Endothelial cell of hepatic sinusoid (primary cell): Measurements from ENCODE around the gene TAF4.
"Not testable (repeated sequence)": the region's sequence is repeated elsewhere in the genome, so short reads cannot be mapped to it uniquely, and the experiment has no call there.

Experiments used
- in situ Hi-C: cut with HindIII; loops from 2 replicates; pipeline ENCODE4 v1.10.0; 2017; ENCODE audit warnings: low sequenced_read_pairs

Gene TAF4

GRCh38 chr20:62059401-62059800 lies 6.3 kb downstream of the TAF4 start:
- in situ Hi-C loops: no loop called here

GRCh38 chr20:62058941-62059340 lies 6.7 kb downstream of the TAF4 start:
- in situ Hi-C loops: no loop called here

- in situ Hi-C loops: no loop called here
These were observed 8.7 kb downstream of the TAF4 start for GRCh38 chr20:62056975-62057374.

- in situ Hi-C loops: no loop called here
These were observed 9.3 kb downstream of the TAF4 start for GRCh38 chr20:62056377-62056776.

- in situ Hi-C loops: not testable (repeated sequence)
These were observed 9.9 kb downstream of the TAF4 start for GRCh38 chr20:62055862-62056115.

GRCh38 chr20:62055106-62055861 lies 10.4 kb downstream of the TAF4 start:
- in situ Hi-C loops: no loop called here

- in situ Hi-C loops: no loop called here
These were observed 11.2 kb downstream of the TAF4 start for GRCh38 chr20:62054451-62054953.

- in situ Hi-C loops: no loop called here
These were observed 12.1 kb downstream of the TAF4 start for GRCh38 chr20:62053465-62054196.

- in situ Hi-C loops: no loop called here
These were observed 12.7 kb downstream of the TAF4 start for GRCh38 chr20:62052842-62053464.

- in situ Hi-C loops: no loop called here
These were observed 13.3 kb downstream of the TAF4 start for GRCh38 chr20:62052336-62052841.

GRCh38 chr20:62051546-62052255 lies 14.0 kb downstream of the TAF4 start:
- in situ Hi-C loops: no loop called here

GRCh38 chr20:62051144-62051543 lies 14.5 kb downstream of the TAF4 start:
- in situ Hi-C loops: no loop called here

GRCh38 chr20:62050166-62051120 lies 15.2 kb downstream of the TAF4 start:
- in situ Hi-C loops: no loop called here

GRCh38 chr20:62049342-62050165 lies 16.1 kb downstream of the TAF4 start:
- in situ Hi-C loops: loop anchor here (10.0 kb wide), 1 partner anchor 85 kb away; no protein-coding TSS in a partner anchor

- in situ Hi-C loops: loop anchor here (10.0 kb wide), 1 partner anchor 86 kb away; no protein-coding TSS in a partner anchor
These were observed 16.8 kb downstream of the TAF4 start for GRCh38 chr20:62048821-62049291.

GRCh38 chr20:62048346-62048761 lies 17.3 kb downstream of the TAF4 start:
- in situ Hi-C loops: loop anchor here (10.0 kb wide), 1 partner anchor 86 kb away; no protein-coding TSS in a partner anchor

GRCh38 chr20:62047666-62048345 lies 17.9 kb downstream of the TAF4 start:
- in situ Hi-C loops: loop anchor here (10.0 kb wide), 1 partner anchor 87 kb away; no protein-coding TSS in a partner anchor

- in situ Hi-C loops: loop anchor here (10.0 kb wide), 1 partner anchor 88 kb away; no protein-coding TSS in a partner anchor
These were observed 19.2 kb downstream of the TAF4 start for GRCh38 chr20:62046431-62046830.
